T1000 (cell line): ENCODE results near the gene GRXCR1.

Source experiments
- DNase-seq: peaks from one replicate; lab custom pipeline; 2025; ENCODE audit warnings: mixed read lengths; lab: John Stamatoyannopoulos, UW

Gene GRXCR1

DNA sequence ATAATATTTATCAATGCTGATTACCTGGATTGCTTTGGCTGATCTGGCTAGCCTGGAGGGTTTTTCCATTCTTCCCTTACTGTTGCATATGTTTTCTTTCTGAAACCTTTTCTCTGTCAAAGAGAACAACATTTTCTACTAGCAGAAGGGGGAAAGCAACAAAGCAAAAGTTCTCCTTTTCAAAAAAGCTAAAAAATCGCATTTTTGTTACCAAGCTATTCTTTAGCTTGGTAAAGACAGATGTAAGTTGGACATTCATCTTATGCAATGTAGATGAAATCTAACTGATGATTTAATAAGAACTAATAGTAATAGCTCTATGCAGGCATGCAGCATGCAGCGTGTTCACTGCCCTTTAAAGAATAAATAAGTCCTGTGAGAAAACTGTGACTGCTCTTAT, at the start of gene GRXCR1:
Gene GRXCR1 (plus strand): TSS at position 301 of the 400 bp plus-strand sequence. CDS start 554 bp downstream, outside the sequence.
- no peak for DNase-seq

DNA sequence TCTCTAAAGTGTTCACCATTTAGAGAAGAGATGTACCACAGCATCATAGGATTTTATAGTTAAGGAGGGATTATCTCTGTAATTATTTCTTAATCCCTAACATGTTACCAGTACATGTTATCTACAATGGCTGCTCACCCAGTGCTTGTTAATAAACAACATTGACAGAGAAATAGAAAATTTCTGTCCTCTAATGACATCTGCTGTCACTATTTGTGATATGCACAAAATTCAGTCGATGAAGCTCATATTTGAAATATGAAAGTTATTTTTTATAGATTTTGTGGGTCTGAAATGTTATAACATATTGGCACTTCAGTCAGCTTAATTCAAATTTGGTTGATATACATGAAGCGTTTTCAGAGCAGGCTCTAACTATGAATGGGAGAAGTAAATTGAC, 48.8 kb upstream of the GRXCR1 start:
- DNase-seq, result no peak

- DNase-seq, result no peak
Measured at GRCh38 chr4:42844422-42845070, 48.0 kb upstream of the GRXCR1 start.

GRCh38 chr4:42845586-42845985, 46.9 kb upstream of the GRXCR1 start:
- DNase-seq, result no peak

DNA sequence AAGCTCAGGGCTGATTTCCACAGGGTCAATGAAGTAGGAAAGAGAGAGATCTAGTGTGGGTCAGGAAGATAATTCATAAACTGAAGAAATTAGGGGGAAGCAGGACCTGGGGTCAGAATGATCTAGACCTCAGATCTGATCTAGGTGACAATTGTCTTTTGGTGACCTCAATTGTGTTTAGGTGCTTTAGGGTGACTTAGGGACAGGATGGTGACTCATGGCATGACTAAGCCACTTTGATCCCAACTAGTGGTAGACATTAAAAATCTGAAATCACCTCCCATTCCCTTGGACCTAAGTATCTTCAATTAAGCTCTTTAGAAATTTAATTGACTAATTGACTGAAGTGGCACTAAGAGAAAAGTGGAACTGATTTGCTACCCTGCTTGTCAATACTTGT, 36.7 kb upstream of the GRXCR1 start:
- no peak for DNase-seq

GRCh38 chr4:42865572-42866189, 26.8 kb upstream of the GRXCR1 start:
- DNase-seq, result peak; percentile 49

- no peak for DNase-seq
Measured at GRCh38 chr4:42871261-42871660, 21.3 kb upstream of the GRXCR1 start.

DNA sequence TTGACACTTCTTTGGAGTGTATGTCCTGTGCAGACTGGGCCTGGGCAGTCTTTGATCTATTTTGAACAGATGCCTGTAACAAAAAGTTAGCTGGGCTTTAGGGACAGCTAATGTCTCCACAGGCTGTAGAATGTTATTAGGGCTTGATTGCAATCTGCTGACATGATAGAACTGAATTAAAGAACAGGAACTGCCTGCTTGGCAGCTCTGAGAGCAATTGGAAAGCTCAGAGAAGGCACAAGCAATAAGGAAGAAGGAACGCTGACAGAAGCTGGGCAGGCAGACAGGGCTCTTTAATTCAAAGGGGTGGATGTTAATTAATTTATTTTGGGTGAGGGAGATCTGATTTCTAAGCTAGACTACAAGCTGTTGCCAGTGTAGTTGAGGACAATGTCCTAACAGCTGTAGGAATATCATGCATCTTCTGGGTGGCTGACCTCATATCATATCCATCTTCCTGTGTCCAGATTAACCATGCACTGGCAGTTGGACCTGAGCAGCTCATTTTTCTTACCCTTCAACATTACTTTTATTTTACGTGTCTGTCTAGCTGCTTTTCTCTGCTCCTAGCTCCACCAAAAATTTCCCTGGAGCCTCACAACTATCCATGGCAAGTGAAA, 20.7 kb upstream of the GRXCR1 start:
- DNase-seq, result no peak

DNA sequence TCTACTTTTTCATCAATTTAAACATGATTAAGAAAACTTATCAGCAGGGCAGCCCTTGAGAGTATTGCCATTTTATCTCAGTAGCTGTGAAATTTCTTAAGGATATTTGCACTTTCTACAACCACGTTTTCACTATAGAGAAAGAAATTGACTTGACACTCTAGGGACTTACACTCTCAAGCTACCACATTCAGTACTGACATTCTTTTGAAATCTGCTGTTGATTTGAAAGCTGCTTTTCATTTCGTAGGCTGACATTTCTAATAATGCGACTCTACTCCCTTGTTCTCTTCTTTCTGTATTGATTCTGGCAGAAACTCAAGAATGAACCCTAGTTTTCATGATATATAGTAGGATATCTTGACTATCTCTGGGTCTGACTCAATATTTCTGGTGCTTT, 13.7 kb upstream of the GRXCR1 start:
- DNase-seq, result no peak

- DNase-seq, result no peak
Measured at GRCh38 chr4:42881253-42881652, 11.3 kb upstream of the GRXCR1 start.

DNA sequence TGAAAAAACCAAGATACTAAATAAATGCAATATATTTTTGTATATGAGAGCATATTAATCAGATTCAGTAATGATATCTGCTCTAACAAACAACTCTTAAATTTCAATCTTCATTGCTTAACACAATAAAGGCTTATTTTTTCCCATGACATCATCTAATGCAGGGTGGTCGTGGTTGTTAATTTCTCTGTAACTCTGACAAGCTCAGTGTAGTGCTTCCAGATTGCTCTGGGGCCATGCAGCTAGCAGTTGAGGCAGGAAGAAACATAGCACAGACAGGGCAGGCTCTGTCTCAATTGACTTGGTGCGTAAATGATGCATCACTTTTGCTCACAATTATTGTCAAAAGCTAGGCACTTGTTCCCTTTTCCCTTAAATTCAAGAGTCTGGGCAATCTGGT, 869 bp upstream of the GRXCR1 start:
- DNase-seq, result no peak

DNA sequence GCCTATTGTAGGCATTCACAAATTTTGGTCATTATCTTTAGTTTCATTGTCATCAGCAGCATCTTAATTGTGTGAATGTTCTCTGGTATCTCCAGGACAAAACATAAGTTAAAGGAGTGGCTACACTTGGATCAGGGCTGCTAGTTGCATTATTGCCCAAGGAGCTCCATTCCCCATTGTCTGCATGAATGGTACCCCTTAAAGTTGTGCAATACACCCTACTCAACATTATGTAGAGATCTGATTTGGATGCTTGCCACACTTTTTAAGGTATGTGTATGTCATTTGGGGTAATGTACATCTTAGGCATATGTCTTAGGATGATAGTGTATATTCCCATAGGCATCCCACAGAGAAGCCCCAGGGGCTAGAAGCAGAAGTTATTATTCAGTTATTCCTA, 2.9 kb downstream of the GRXCR1 start:
- DNase-seq, result no peak

- DNase-seq, result no peak
Measured at GRCh38 chr4:42904986-42905385, 12.5 kb downstream of the GRXCR1 start.

DNA sequence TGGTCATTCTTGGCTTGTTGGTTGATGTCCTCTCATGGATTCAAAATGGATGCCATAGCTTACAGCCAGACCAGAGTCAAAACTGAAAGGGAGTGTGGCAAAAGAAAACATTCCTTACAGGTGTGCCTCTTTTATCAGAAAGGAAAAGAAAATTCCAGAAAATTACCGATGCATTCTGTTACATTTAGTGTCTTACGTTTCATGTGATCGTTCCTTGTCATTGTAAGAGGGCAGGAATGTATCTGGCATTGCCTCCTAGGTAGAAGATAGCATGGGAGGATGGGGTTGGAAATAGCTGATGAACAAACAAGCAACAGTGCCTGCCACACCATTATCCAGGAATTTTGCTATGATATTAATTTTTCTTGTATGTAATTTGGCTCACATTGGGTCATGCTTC, 13.1 kb downstream of the GRXCR1 start:
- DNase-seq, result no peak

DNA sequence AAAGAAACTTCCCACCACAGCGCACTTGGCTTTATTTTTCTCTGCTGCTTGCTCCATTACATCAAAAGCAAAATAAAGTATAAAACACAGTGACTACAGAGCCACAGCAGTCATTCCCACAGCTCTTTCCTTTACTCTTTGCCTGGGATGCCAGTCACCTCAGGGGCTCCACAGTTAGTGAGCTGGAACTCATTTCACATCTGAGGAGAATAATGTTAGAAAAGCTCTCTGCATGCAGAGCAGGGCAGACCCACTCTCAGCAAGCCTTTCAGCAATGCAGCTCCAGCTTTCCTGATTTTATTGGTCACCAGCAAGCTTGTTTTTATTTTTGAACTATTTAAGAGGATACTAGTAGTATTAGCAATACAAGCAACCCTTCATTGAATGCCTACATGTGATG, 13.8 kb downstream of the GRXCR1 start:
- no peak for DNase-seq

GRCh38 chr4:42906891-42907759, 14.6 kb downstream of the GRXCR1 start:
- no peak for DNase-seq

DNA sequence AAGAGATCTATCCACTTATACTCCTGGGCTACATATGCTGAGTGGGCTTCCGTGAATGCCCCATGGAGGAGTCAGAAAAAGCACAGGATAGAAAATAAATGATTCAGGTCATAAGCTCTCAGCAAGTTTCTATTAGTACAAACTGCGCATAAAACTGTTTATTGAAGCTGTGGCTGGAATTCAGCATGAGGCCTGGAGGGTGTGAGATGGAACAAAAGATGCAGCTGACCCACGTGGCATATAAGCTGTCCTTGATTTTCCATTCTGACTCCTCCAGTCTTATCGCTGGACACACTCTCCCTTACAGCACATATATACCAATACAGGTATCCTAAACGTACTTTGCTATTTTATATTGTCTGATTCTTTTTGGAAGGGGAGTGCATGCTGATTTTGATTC, 17.9 kb downstream of the GRXCR1 start:
- no peak for DNase-seq

GRCh38 chr4:42914937-42915336, 22.4 kb downstream of the GRXCR1 start:
- no peak for DNase-seq

GRCh38 chr4:42915484-42915883, 23.0 kb downstream of the GRXCR1 start:
- no peak for DNase-seq

- DNase-seq, result no peak
Measured at GRCh38 chr4:42917296-42917695, 24.8 kb downstream of the GRXCR1 start.

- no peak for DNase-seq
Measured at GRCh38 chr4:42923431-42923830, 30.9 kb downstream of the GRXCR1 start.

DNA sequence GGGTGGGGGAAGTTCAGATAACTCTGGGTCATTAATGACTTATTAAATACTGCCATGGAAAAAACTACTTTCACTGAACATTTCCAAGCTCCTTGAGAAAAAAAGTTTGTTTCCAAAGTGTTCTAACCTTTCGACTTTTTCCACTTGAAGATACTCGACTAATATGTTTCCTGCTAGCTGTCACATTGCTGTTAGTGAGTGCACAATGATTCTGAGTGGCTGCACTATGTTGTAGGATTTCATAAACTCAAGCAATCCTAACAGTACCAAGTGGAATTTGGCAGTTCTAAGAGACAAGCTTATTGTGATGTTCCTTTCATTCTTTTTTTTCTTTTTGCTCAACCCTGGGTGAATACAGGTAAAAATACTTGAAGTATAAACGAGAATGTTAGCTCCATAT, 33.4 kb downstream of the GRXCR1 start:
- DNase-seq, result no peak

DNA sequence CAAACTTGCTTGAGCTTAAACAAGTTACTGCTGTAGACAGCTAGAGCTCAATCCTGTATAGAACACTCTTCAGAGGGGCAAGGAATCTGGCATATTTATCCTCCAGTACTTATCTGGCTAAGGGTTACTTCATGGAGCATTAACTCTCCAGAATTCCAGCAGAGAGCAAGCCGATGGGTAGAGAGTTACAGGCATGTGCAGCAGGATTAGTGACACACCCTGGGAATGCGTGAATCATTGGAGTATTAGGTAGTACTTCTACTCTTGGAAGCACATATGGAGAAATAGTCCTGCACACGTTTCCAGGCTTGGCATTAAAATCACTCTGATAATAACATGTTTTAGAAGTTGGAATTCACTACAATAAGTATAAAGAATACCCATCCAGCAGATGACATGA, 35.4 kb downstream of the GRXCR1 start:
- no peak for DNase-seq
